OCI-LY7 (cell line): Measurements from ENCODE around the gene ICE1. TPM values are rescaled to one million over a fixed set of nuclear protein-coding genes. Genes with fewer than 3 reads are reported as not detected.

Source experiments
- BruUV-seq: library from RNA; stranded (reverse); fragments of 400-500 nt; replicated peaks from 2 replicates; lab custom pipeline; 2021; lab: Mats Ljungman, UMichigan
- CTCF ChIA-PET: fragments of 300-600 bp; sonication (Branson Sonifier 250); formaldehyde crosslinking; loops from one replicate; lab custom pipeline; 2022; ENCODE audit warnings: antibody characterized with exemption; ENCODE audit not compliant: unreplicated experiment; lab: Charles Lee
- POLR2A ChIA-PET: fragments of 300-600 bp; sonication (Branson Sonifier 250); formaldehyde crosslinking; loops from one replicate; lab custom pipeline; 2022; ENCODE audit warnings: antibody characterized with exemption; lab: Charles Lee
- DNase-seq: peaks from one replicate; pipeline ENCODE4 v3.0.0-alpha.2; 2015; ENCODE audit warnings: low spot score
- H2AFZ ChIP-seq: fragments of 200-600 bp; sonication (generic), shearing (Covaris generic); 2 replicates; pipeline ENCODE4 v1.6.1; 2014; ENCODE audit warnings: mild to moderate bottlenecking, antibody characterized with exemption, low read length, moderate library complexity
- H3K27ac ChIP-seq: fragments of 200-600 bp; sonication (generic); 2 replicates; pipeline ENCODE4 v1.5.1; 2014; ENCODE audit warnings: mixed run types, low read depth, mild to moderate bottlenecking, moderate library complexity, low read length, inconsistent platforms; ENCODE audit not compliant: poor library complexity, severe bottlenecking
- H3K36me3 ChIP-seq: fragments of 200-600 bp; sonication (generic); 2 replicates; pipeline ENCODE4 v1.6.1; 2014; ENCODE audit warnings: mild to moderate bottlenecking, antibody characterized with exemption, low read length, moderate library complexity, mixed read lengths; ENCODE audit not compliant: insufficient read depth
- H3K4me1 ChIP-seq: fragments of 200-600 bp; sonication (generic); 2 replicates; pipeline ENCODE4 v1.5.1; 2014; ENCODE audit warnings: mild to moderate bottlenecking, low read length; ENCODE audit not compliant: insufficient read depth, poor library complexity, severe bottlenecking
- H3K4me2 ChIP-seq: fragments of 200-600 bp; sonication (generic); 2 replicates; pipeline ENCODE4 v1.6.1; 2014; ENCODE audit warnings: mild to moderate bottlenecking, low read length
- H3K4me3 ChIP-seq: fragments of 200-600 bp; sonication (generic); 2 replicates; pipeline ENCODE4 v1.5.1; 2014; ENCODE audit warnings: mild to moderate bottlenecking, low read depth, low read length; ENCODE audit not compliant: poor library complexity, severe bottlenecking
- H3K79me2 ChIP-seq: fragments of 200-600 bp; sonication (generic); 2 replicates; pipeline ENCODE4 v1.6.1; 2016; ENCODE audit warnings: low read depth, mild to moderate bottlenecking, low read length, moderate library complexity, mixed read lengths; ENCODE audit not compliant: insufficient read depth
- H3K9me2 ChIP-seq: fragments of 200-600 bp; sonication (generic); 2 replicates; pipeline ENCODE4 v1.6.1; 2016; ENCODE audit warnings: mild to moderate bottlenecking, low read length, mixed read lengths; ENCODE audit not compliant: insufficient read depth
- H3K9me3 ChIP-seq: fragments of 200-600 bp; sonication (generic); 2 replicates; pipeline ENCODE4 v1.6.1; 2014; ENCODE audit warnings: mild to moderate bottlenecking, mixed run types, low read length, mixed read lengths
- H4K20me1 ChIP-seq: fragments of 200-600 bp; sonication (generic); 2 replicates; pipeline ENCODE4 v1.6.1; 2014; ENCODE audit warnings: mild to moderate bottlenecking, antibody characterized with exemption, low read length, moderate library complexity, mixed read lengths; ENCODE audit not compliant: insufficient read depth
- CTCF ChIP-seq: fragments of 200-600 bp; sonication (generic); conservative IDR thresholded peaks from 2 replicates; pipeline ENCODE4 v1.5.1; 2014; ENCODE audit warnings: mild to moderate bottlenecking, antibody characterized with exemption, low read length, moderate library complexity, mixed read lengths
- EZH2phosphoT487 ChIP-seq: fragments of 200-600 bp; sonication (generic); IDR thresholded peaks from 2 replicates; pipeline ENCODE4 v1.6.1; 2018; ENCODE audit warnings: low read depth, borderline replicate concordance, mild to moderate bottlenecking, mixed run types, antibody characterized with exemption, low read length, moderate library complexity, mixed read lengths
- intact Hi-C: fragments of 100-400 bp; cut with micrococcal nuclease; formaldehyde crosslinking; loops from one replicate; pipeline ENCODE4 v1.10.0; 2022; ENCODE audit not compliant: unreplicated experiment
- total RNA-seq, 2 experiments: library from RNA; depleted of rRNA in 1 of 2; stranded (reverse); fragments of >200 nt in 1 of 2; shearing (Covaris generic) in 1 of 2; gene quantifications; 2 replicates each; pipeline ENCODE4 v1.2.3, GENCODE V29; 2014 to 2022

Gene ICE1
- total RNA-seq, 2 experiments from 2014 or later = 25.2 to 28.0 TPM

GRCh38 chr5:5401095-5401494 is 21.4 kb upstream of the ICE1 start:
- ChIA-PET CTCF (no interaction called here), POLR2A (no interaction called here)
- H3K4me1 ChIP-seq = no peaks in the 10 kb centered on the region
- H3K36me3 ChIP-seq = no peaks in the 10 kb centered on the region
- no peaks in the 10 kb centered on the region for H3K9me2 ChIP-seq
- no peak overlapping the region for H3K4me3 ChIP-seq
- no peak overlapping the region for H2AFZ ChIP-seq
- H3K4me2 ChIP-seq = no peak overlapping the region
- no peak for TF ChIP-seq EZH2phosphoT487
- TF ChIP-seq CTCF = no peak
- no peak for DNase-seq
- H3K79me2 ChIP-seq = no peaks in the 10 kb centered on the region
- intact Hi-C loops = no loop called here
- no TSS peak for BruUV-seq
- no peak overlapping the region for H3K27ac ChIP-seq
- H4K20me1 ChIP-seq = no peaks in the 10 kb centered on the region
- H3K9me3 ChIP-seq = no peaks in the 10 kb centered on the region

GRCh38 chr5:5403741-5404140 is 18.7 kb upstream of the ICE1 start:
- H3K79me2 ChIP-seq = no peaks in the 10 kb centered on the region
- no peaks in the 10 kb centered on the region for H3K4me1 ChIP-seq
- ChIA-PET POLR2A (interaction anchor here (0.6 kb wide), 1 partner anchor 18 kb away, joined by 3 read pairs; no protein-coding TSS in a partner anchor), CTCF (no interaction called here)
- H3K4me3 ChIP-seq = no peak overlapping the region
- H3K27ac ChIP-seq = no peak overlapping the region
- no peaks in the 10 kb centered on the region for H3K9me2 ChIP-seq
- no peak overlapping the region for H3K4me2 ChIP-seq
- intact Hi-C loops = no loop called here
- no peaks in the 10 kb centered on the region for H4K20me1 ChIP-seq
- H2AFZ ChIP-seq = no peak overlapping the region
- H3K9me3 ChIP-seq = peaks cover 4% of the 10 kb centered on the region
- TF ChIP-seq CTCF (no peak), EZH2phosphoT487 (no peak)
- no peaks in the 10 kb centered on the region for H3K36me3 ChIP-seq
- no peak for DNase-seq
- BruUV-seq = no TSS peak

- Histone ChIP-seq H3K79me2 (no peaks in the 10 kb centered on the region), H4K20me1 (no peaks in the 10 kb centered on the region), H3K36me3 (no peaks in the 10 kb centered on the region), H2AFZ (no peak overlapping the region), H3K9me2 (no peaks in the 10 kb centered on the region), H3K9me3 (peaks cover 11% of the 10 kb centered on the region), H3K4me2 (no peak overlapping the region), H3K4me1 (no peaks in the 10 kb centered on the region), H3K4me3 (no peak overlapping the region), H3K27ac (no peak overlapping the region)
- DNase-seq = no peak
- POLR2A ChIA-PET = no interaction called here
- no TSS peak for BruUV-seq
- intact Hi-C loops = no loop called here
- CTCF ChIA-PET = no interaction called here
- TF ChIP-seq EZH2phosphoT487 (no peak), CTCF (no peak)
Measured at GRCh38 chr5:5404381-5404780, 18.1 kb upstream of the ICE1 start.
